Fibroblast of peridontal ligament (primary cell): ENCODE data around the gene ZNF282.

Experiments
- DNase-seq: peaks from one replicate; pipeline ENCODE4 v3.0.0-alpha.2; 2010; ENCODE audit errors: extremely low read depth

ZNF282 gene

DNA sequence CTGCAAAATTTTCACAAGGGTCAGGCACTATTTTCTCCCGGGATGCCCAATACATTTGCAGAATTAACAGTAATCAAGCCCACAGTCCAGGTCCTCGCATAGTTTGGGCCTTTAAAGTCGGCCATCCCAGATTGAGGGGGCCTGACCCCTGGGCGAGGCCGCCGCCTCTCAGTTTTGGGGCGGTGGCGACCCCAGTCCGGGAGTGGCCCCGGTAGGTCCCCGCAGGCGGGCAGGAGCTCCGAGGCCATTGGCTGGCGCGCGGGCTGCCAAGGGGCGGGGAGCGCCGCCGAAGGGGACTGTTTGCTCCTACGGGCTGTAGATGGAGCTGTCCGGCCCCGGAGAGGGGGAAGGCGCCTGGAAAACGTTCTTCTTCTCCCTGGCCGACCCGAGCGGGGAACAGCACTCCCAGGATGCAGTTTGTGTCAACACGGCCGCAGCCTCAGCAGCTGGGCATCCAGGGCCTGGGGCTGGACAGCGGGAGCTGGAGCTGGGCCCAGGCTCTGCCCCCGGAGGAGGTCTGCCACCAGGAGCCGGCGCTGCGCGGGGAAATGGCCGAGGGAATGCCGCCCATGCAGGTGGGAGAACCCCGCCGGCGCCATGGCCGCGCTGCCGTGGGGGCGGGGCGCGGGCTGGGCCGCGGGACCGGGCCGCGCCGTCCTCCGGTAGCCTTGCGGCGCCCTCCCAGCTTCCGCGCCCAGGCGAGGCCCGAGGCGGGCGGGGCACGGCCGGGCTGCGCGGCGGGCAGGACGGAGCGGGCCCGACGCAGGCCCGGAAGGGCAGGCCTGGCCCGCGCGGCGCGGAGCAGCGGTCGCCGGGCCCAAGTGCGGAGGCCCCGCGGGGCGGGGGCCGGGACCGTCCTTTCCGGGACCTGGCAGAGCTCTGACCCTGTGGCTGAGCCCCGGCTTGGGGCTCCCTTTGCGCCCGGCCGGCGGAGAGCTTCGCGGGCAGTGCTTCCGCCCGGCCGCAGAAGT is at the start of gene ZNF282:
Gene ZNF282 (plus strand): TSS at position 367 of the 971 bp plus-strand sequence. CDS start 44 bp downstream, at position 411.
- DNase-seq: peak; percentile 84

- DNase-seq: peak; percentile 68
Observed at GRCh38 chr7:149147072-149147751, 48.1 kb upstream of the ZNF282 start, which contains the start of gene ZNF398. Gene ZNF398, plus strand, starts transcription at chr7:149147453. Its CDS starts 290 bp downstream, at chr7:149147743.

GRCh38 chr7:149147752-149148653 is 47.3 kb upstream of the ZNF282 start:
- DNase-seq: peak; percentile 37

GRCh38 chr7:149150981-149151380 is 44.4 kb upstream of the ZNF282 start:
- no peak for DNase-seq

DNA sequence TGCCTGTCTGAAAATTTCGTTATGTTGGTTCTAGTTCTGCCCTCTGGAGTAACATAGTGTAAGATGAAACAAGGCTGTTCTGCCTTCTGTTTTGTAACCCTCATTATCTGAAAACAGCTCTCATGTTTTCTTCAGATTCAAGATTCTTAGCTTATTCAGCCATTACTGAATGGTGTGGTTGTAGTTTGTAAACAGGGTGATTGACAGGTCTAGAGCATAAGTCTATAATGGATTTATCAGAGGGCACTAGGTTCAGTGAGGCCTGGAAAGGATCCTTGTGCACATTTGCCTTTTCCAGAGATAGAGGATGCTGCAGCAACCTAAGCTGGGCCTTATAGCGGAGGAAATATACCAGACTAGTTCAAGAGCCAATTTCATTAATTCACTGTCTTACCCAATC is 42.0 kb upstream of the ZNF282 start:
- no peak for DNase-seq

DNA sequence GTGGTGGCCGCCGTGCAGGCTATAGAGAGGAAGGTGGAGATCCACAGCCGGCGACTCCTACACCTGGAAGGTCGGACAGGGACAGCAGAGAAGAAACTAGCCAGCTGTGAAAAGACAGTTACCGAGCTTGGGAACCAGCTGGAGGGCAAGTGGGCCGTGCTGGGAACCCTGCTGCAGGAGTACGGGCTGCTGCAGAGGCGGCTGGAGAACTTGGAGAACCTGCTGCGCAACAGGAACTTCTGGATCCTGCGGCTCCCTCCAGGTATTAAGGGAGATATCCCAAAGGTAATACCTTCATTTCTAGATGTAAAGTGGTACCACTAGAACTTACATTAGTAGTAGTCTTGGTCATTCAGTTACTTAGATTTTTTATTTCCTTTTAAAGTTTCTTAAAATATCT is 41.3 kb upstream of the ZNF282 start:
- DNase-seq: no peak

DNA sequence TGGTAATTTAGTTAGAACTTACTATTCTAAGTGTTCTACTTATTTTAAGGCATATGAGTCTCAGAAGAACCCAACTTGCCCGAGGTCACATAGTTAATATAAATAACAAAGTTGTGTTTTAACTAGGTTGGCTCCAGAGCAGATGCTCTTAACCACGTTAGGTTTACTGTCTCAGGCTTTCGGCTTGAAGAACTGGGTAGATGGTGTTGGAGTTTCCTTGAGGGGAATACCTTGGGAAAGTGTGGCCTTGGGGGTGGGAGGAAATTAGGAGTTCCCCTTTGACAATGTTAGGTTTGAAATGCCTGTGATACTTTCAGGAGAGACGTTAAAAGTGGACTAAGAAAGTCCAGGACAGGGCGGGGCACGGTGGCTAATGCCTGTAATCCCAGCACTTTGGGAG is 38.4 kb upstream of the ZNF282 start:
- no peak for DNase-seq

GRCh38 chr7:149161241-149161848 is 34.0 kb upstream of the ZNF282 start:
- no peak for DNase-seq

- no peak for DNase-seq
Observed at GRCh38 chr7:149166142-149166541, 29.2 kb upstream of the ZNF282 start.

DNA sequence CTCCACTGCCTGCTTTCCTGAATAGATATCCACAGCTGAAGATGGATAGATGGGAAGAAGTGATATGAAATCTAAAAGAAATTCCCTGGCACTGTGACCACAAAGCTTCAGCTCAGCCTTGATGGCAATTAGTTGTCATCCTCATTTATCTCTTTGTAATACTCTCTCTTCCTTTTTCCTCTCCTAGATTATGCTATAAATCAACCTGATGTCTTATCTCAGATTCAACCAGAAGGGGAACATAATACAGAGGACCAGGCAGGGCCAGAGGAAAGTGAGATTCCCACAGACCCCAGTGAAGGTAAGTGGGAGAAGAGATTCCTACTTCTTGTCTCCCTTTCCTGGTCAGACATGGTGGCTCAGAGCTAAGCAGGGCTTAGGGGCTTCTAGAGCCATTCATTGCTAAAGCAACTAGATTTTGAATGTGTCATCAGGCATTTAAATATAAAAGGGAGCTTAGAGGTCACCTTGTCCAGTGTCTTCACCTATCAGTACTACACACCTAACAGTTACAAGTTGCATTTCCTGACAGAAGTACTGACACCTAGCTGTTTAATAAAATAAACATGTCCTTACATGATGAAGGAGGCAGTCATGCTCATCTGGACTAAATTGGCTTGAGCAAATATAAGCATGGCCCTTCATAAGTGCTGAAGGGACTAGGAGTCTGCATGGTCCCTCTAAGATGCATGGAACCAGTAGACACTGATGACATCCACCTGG is 28.6 kb upstream of the ZNF282 start:
- no peak for DNase-seq

- DNase-seq: no peak
Observed at GRCh38 chr7:149171892-149172533, 23.3 kb upstream of the ZNF282 start.

DNA sequence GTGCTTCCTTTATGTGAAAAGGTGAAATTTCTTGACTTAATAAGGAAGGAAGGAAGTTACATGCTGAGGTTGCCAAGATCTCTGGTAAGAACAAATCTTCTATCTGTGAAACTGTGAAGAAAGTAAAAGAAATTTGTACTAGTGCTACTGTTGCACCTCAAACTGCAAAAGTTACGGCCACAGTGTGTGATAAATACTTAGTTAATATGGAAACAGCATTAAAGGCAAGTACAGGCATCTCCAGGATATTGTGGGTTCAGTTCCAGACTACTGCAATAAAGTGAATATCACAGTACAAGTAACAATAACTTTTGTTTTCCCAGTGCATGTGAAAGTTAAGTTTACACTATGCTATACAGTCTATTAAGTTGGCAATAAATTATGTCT is 22.8 kb upstream of the ZNF282 start:
- no peak for DNase-seq

DNA sequence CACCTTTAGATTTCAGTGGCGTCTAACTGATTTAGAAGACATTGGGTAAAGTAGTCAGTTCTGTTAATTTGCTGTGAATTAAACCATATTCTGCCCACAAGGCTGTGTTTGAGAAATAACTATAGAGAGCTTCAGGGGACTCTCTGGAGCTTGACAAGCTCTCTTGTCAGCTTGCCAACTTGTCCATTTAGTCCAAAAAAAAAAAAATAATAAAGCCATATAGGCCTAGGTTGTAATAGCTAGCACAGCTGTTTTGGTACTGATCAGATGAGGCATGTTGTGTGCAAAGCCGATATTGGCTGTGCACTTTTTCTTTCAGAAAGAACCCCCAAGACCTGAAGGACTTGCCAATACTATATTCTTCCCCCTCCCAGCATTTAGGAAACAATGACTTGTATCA is 20.2 kb upstream of the ZNF282 start:
- no peak for DNase-seq

DNA sequence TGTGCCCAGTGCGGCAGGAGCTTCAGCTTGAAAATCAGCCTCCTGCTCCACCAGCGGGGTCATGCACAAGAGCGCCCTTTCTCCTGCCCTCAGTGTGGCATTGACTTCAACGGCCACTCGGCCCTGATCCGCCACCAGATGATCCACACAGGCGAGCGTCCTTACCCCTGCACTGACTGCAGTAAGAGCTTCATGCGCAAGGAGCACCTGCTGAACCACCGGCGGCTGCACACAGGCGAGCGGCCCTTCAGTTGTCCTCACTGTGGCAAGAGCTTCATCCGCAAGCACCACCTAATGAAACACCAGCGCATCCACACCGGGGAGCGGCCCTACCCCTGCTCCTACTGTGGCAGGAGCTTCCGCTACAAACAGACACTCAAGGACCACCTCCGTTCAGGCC is 16.1 kb upstream of the ZNF282 start:
- no peak for DNase-seq

GRCh38 chr7:149180722-149181449 is 14.5 kb upstream of the ZNF282 start:
- peak; percentile 41 for DNase-seq

DNA sequence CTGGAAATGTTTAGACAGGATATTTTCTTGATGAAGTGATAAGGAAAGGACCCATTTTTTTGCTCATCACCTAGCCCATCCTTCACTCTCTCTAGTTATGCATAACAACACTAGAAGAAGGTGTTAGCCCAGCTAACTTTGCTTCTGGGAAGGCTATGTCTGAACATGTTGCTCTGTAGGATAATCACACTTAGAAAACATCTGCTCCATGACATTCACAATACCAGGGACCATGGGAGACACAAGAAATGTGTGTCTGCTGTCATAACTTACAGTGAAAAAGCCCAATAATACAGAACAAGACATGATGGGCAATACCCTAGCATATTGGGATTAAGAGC is 13.9 kb upstream of the ZNF282 start:
- no peak for DNase-seq

- DNase-seq: no peak
Observed at GRCh38 chr7:149184274-149184673, 11.1 kb upstream of the ZNF282 start.

GRCh38 chr7:149188213-149188612 is 7.1 kb upstream of the ZNF282 start:
- no peak for DNase-seq

DNA sequence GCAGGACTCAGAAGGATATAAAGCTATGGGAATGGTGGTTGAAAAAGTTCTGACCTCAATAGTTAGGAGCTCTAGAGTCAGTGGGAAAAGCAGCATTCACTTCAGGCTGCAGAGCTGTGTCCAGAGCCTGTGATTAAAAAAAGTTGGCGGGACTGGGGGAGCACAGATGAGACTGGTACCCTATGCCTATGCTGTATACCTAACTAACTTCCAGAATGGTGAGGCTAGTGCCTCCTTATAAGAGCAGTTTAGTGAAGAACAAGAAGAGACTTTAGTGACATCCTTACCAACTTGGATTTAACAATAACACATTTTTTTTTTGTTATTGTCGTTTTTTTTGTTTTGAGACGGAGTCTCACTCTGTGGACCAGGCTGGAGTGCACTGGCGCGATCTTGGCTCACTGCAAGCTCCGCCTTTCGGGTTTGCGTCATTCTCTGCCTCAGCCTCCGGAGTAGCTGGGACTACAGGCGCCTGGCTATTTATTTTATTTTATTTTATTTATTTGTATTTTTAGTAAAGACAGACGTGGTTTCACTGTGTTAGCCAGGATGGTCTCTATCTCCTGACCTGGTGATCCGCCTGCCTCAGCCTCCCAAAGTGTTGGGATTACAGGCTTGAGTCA is 6.6 kb upstream of the ZNF282 start:
- DNase-seq: no peak
